Fibroblast of skin of left biceps (primary cell): ENCODE results near the gene PMF1.

ENCODE experiments used
- DNase-seq, 2 experiments: peaks; one replicate each; pipeline ENCODE4 v3.0.0-alpha.2; 2013; ENCODE audit warnings: low read depth in 2 of 2

PMF1 gene

DNA sequence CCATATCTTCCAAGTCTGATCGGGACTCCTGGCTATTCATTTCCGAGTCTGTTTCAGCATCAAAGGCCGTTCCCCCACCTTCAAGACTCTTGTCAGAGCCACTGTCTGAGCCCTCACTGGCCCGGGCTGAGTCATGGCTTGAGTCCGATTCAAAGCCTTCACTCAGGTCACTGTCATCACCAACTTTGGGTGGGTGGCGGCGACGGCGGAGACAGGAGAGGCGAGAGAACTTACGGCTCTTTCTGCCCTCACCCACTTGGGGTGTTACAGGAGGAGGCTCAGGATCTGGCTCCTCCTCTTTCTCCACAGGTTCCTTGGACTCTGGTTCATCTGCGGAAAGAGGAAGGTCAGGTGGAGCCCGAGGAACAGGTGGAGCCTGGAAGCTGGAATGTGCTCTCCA lies 53.2 kb downstream of the PMF1 start:
- DNase-seq: no peak

DNA sequence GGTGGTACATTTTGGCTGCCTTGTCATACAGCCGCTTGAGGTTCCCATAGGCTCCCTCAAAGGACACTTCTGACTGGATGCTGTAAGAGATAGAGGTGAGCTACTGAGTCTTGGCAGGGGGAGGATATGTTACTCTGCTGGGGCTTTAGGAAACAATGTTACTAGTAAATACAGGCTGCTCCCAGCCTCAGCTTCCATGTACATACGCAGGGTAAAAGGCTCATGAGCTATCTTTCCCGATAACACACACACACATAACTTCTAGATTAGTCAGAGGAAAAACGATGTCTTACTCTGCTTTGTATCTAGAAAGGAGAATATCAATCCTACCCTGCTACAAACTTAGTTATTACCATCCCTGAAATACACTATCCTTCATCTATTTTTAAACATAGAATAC lies 55.5 kb downstream of the PMF1 start:
- no peak for DNase-seq

DNA sequence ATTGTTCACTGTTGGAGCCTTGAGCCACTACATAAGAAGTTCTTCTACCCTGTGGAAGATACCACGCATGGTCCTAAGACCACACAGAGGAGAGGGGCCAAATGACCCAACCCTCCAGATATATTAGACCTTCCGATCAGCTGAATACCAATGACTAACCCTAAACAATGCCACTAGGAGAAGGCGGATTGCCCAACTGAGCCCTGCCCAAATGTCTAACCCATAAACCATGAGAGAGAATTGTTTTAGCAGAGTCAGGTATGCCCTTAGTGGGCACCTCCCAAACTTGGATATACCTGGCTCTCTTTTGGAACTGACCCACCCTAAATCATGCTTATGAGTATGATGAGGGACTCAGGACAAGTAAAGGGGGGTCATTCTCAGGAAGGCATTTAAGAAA lies 57.5 kb downstream of the PMF1 start:
- DNase-seq: no peak

DNA sequence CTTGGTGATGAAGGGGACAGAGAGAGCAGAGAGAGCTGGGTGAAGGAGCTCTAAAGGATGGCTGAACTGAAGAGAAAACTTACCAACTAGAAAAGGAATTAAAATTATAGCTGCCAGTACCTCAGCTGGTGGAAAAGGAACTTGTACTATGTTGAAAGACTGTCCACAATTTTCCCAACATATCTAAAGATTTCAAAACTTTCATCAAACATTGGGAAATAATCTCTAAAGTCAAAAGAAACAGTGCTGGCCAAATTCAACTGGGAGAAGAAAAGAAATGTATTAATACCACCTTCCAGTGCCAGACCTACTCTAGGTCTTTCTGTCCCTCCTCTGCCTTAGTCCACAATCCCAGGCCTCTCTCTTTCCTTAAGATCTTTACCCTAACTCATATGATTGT lies 63.7 kb downstream of the PMF1 start:
- DNase-seq: no peak

DNA sequence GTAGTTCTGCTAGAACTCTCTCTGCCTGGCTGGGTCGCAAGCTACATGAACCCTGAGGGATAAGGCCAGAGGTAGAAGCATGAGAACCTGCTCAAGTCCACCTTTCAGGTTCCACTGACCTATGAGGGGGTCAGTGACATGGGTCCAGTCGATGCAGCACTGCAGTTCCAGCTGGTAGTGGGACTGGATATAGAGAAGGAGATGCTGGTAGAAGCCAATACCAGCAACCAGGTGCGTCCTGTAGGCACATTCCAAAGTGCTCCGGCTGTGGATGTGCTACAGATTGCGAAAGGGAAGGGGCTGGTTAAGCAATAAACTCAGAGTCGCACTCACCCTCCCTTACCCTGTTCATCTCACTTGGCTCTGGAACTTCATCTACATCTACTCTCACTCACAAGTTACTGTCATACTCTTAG lies 64.2 kb downstream of the PMF1 start:
- DNase-seq: no peak

DNA sequence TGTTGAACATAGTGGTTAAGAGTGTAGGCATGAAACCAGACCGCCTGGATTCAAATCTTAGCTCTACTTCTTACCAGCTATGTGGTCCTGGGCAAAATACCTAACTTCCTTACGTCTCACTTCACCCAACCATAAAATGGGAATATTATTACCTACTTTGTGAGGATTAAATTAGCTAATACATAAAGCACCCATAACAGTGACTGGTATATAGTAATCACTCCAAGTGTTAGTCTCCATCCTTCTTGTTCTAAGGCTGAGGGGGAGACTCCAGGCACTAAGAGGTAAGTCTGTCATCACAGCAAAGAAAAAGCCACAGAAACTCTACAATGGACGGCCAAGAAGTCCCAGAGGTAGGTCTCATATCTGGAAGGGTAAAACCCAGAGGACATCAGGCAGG lies 67.0 kb downstream of the PMF1 start:
- DNase-seq: no peak

DNA sequence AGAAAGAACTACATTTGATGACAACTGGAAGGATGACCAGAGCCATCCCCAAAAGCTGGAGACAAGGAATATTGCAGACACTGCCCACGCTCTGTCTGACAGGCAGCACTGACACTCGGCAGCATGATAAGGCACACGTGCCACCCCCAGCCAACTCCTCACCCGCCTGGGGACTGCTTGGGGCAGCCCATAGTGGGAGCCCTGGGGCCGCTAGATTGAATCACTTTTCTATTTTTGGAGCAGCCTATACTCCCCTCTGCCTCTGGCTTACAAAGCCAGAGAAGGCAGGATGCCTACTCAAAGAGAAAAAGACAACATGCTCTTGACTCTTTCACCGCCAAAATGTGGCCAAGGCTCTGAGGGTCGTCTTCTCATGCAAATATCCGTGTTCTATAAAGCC lies 68.5 kb downstream of the PMF1 start:
- no peak for DNase-seq

DNA sequence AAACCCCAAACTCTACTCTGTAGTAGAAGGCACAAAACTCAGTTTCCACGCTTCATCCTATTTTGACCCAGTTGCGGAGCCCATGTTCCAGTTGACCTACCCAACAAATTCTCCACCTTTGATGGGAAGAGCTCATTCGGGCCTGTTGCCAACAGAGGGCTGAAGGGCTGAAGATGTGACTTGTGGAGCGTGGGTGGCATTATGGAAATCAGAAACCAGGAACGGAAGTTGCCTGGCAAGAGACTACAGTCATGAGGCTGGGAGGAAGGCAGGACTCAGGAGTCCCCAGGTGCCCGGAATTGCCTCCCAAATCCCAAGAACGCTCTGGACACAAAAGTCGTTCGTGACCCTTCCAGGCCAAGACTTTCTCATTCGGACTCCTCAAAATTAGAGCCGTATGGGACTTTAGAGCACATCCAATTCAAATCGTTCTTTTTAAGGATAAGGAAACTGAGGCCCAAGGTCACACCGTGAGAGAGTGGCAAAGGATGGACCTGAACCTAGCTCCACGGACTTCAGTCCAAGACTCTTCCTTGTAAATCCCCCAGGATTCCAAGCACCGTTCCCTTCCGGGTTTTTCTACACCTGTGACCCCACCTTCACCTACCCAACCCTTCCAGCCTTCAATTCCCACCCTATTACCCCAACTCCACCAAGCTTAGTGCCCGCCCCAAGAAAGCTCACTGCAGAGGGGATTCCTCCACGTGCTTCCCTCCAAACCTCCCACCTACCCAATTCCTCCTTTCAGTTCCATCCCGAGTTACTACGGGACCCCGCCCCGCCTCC lies 69.1 kb downstream of the PMF1 start:
- no peak for DNase-seq

DNA sequence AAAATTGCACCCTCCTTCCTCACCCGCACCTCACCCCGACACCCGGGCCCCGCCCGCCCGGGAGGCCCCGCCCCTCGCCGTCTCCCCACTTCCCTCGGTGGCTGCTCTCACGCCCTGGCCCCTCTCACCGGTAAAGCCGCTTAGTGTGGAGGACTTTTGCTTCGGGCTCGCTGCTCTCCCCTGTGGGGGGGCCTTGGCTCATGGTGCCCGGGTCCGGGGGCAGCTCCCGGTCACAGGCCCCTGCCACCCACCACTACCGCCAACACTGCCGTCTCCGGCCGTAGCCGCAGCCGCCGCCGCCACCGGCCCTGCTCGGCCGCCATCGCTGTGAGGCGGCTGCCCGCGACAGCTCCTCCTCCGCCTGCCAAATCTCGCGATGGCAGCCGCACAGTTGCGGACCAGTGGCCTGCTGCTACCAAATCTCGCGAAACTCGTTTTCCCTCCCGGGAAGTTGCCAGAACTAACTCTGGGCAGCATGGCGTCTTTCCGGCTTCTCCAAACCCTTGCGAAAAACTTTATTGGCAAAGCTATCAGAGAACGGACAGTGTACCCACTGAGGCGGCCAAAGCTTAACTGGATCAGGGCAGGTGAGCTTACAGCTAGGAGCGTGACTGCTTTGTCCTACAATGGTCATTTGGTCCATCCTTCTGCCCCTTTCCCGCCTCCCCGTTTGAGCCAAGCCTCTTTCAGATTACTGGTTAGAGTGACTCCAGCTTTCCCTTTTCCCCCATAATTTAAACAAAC lies 69.8 kb downstream of the PMF1 start, which contains the start of gene SMG5:
SMG5 (minus strand) TSS at position 347 of the 744 bp plus-strand sequence; CDS start at position 202, 145 bp downstream.
- DNase-seq: peak; percentile 97

DNA sequence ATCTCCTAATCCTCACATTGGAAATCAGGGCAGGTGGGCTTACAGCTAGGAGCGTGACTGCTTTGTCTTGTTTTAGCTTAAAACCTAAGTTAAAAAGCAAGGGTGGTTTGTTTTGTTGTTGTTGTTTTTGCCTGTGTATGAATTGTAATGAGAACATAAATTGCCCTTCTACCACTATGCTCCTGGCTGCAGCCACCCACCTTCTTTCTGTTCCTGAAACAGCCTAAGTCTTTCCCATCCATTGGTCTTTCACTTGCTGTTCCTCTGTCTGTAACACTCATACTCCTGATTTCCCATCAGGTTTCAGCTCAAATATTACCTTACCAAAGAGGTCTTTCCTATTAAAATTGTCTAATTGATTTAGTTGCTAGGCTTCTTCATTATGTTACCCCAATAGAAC lies 70.7 kb downstream of the PMF1 start:
- no peak for DNase-seq

DNA sequence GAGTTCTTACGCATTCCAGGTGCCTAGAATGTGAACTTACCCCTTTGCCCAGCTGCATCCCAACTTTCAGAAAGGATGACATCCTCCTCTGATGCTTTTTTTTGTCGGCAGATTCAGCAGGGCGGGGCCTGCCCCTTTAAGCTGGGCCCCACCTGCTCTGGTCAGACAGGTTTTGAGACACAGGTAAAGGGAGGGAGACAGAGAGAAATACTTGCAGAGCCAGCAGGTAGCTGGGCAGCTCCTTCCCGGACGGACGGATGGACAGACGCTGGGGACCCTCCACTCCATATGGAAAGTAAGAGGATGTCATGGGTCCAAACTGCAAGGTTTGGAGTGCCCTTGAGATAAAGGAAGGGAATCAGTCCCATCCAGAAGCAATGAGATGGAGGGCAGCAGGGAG lies 71.3 kb downstream of the PMF1 start, which contains the start of gene TMEM79:
TMEM79 (plus strand) TSS at position 214 of the 400 bp plus-strand sequence. CDS start 902 bp downstream, outside the sequence.
- no peak for DNase-seq

DNA sequence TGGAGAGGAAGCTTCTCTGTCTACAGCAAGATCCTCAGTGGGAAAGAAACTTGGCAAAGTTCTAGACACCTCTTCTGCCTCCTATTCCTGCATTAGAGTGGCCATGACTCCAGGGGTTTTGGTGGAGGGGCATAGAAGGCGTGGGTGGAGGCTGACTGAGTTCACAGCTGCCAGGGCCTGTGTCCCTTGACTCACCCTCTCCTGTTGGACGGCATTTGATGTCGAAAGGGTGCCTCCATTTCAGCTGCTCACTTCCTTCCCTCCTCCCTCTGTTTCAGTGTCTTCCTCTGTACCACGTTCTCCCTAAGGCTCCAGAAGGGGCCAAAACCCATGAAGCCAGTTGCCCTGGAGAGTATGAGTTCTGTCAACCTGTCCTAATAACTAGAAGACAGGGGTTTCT lies 72.0 kb downstream of the PMF1 start:
- no peak for DNase-seq

DNA sequence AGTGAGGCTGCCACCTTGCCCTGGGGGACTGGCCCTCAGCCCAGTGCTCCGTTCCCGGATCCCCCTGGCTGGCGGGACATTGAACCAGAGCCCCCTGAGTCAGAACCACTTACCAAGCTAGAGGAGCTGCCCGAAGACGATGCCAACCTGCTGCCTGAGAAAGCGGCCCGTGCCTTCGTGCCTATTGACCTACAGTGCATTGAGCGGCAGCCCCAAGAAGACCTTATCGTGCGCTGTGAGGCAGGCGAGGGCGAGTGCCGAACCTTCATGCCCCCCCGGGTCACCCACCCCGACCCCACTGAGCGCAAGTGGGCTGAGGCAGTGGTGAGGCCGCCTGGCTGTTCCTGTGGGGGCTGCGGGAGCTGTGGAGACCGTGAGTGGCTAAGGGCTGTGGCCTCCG lies 72.6 kb downstream of the PMF1 start:
- no peak for DNase-seq

DNA sequence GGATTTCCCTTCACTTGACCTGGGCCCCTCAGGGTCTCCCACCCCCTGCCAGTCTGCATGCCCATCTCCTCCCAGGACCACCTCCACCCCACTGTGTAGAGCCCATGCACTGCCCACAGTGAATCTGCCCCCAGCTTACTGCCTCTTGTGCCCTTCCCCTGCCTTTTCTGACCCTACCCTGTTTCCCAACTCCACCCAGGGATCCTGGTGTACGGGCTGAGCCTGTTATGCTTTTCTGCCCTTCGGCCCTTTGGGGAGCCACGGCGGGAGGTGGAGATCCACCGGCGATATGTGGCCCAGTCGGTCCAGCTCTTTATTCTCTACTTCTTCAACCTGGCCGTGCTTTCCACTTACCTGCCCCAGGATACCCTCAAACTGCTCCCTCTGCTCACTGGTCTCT lies 73.3 kb downstream of the PMF1 start:
- DNase-seq: no peak
